ENCODE data around the gene RBPMS2. TPM values are rescaled to one million over a fixed set of nuclear protein-coding genes. Genes with fewer than 3 reads are reported as not detected.

RBPMS2 gene
- total and polyA plus RNA-seq, 2 of the 4 experiments (the other 2 are of a cell fraction): 2.8 TPM; not detected in 1

- no peak overlapping the region for H3K9ac ChIP-seq (ENCODE audit: low read depth, low read length)
- no peak overlapping the region for H2AFZ ChIP-seq (replicated peaks; ENCODE audit: low read length, poor library complexity)
- POLR2A ChIA-PET (ENCODE audit: unreplicated experiment): interaction anchor here (0.5 kb wide), 1 partner anchor 22 kb away, joined by 4 read pairs; no protein-coding TSS in a partner anchor
- intact Hi-C loops (cut with micrococcal nuclease): no loop called here
- DNase-seq: no peak
- no peaks in the 10 kb centered on the region for H3K27me3 ChIP-seq (ENCODE audit: control insufficient read depth, insufficient read depth, low read length)
- H3K27ac ChIP-seq (ENCODE audit: insufficient read depth, low read length): no peak overlapping the region
- no peak overlapping the region for H3K4me3 ChIP-seq (ENCODE audit: insufficient read depth, low read depth, low read length)
- H2BK5ac ChIP-seq (ENCODE audit: low read depth, low read length, poor library complexity, severe bottlenecking): no peak overlapping the region
- H3K56ac ChIP-seq (ENCODE audit: extremely low read depth, insufficient read depth, low read length): no peak overlapping the region
- H3K14ac ChIP-seq (replicated peaks; ENCODE audit: low read depth, low read length): no peak overlapping the region
- peaks cover 3% of the 10 kb centered on the region; the same call in 1 of the 2 replicates for H3K9me1 ChIP-seq (ENCODE audit: insufficient read depth, low read length)
- no peak overlapping the region for H4K5ac ChIP-seq (ENCODE audit: low read depth, low read length)
- H2BK20ac ChIP-seq (ENCODE audit: low read depth, low read length): no peak overlapping the region
- no peaks in the 10 kb centered on the region; a peak in 1 of 4 replicates for H3K79me1 ChIP-seq (ENCODE audit: low read depth in 1 of 2, low read length in 2 of 2)
- H2BK120ac ChIP-seq (ENCODE audit: low read depth, low read length): no peak overlapping the region
- no peaks in the 10 kb centered on the region for H4K20me1 ChIP-seq (ENCODE audit: insufficient read depth, low read length)
- no peak for ATAC-seq (ENCODE audit: low read depth)
- H3K4ac ChIP-seq (ENCODE audit: low read depth, low read length): no peak overlapping the region
- no peak overlapping the region for H4K8ac ChIP-seq (ENCODE audit: low read depth in 2 of 2, low read length in 2 of 2)
- no peaks in the 10 kb centered on the region for H3K36me3 ChIP-seq (ENCODE audit: control insufficient read depth, insufficient read depth, low read length)
- 64% methylated on average over 3 of the region's 8 CpGs; no CpG with 5 or more reads in 1 of the 2 experiments for WGBS, 2 experiments (ENCODE audit: extremely low coverage in 2 of 2, insufficient read length in 1 of 2)
- no peak overlapping the region for H4K91ac ChIP-seq (ENCODE audit: insufficient read depth, low read depth, low read length)
- no peaks in the 10 kb centered on the region for H3K4me1 ChIP-seq (ENCODE audit: control insufficient read depth, insufficient read depth, low read length)
- in situ Hi-C loops (cut with MboI; ENCODE audit: low sequenced_read_pairs): no loop called here
- H2AK5ac ChIP-seq (ENCODE audit: low read depth, low read length): no peak overlapping the region
- no TSS peak for BruUV-seq (replicated peaks)
- H3K9me3 ChIP-seq (ENCODE audit: control insufficient read depth, insufficient read depth, low read length): no peaks in the 10 kb centered on the region
- no peak overlapping the region for H3K23ac ChIP-seq (ENCODE audit: low read depth, low read length)
- CTCF ChIA-PET: no interaction called here
- no peak overlapping the region for H3K18ac ChIP-seq (ENCODE audit: low read depth, low read length)
- no peak overlapping the region for H2AK9ac ChIP-seq (replicated peaks; ENCODE audit: low read depth, low read length, poor library complexity)
- H3K4me2 ChIP-seq (ENCODE audit: low read depth, low read length): no peak overlapping the region
- no peak for TF ChIP-seq SMC3 (IDR thresholded peaks at IDR 0.05; ENCODE audit: low read depth, low read length)
- TF ChIP-seq POLR2A (IDR thresholded peaks at IDR 0.05; ENCODE audit: low read depth, low read length): no peak
- no peak for TF ChIP-seq MAZ (IDR thresholded peaks at IDR 0.05; ENCODE audit: borderline replicate concordance, low read depth, low read length)
- no peak for TF ChIP-seq MXI1 (IDR thresholded peaks at IDR 0.05; ENCODE audit: borderline replicate concordance, low read depth, low read length)
- no peak for TF ChIP-seq CHD1 (IDR thresholded peaks at IDR 0.05; ENCODE audit: low read depth, low read length)
- TF ChIP-seq RAD21 (IDR thresholded peaks at IDR 0.05; ENCODE audit: low read length): no peak
- no peak overlapping the region for H2BK15ac ChIP-seq (ENCODE audit: low read depth, low read length)
- dilution Hi-C loops (cut with HindIII; ENCODE audit: low sequenced_read_pairs, unreplicated experiment): no loop called here
Measured at GRCh38 chr15:64766058-64766457, 9.3 kb downstream of the RBPMS2 start.

Measured in IMR-90 (cell line).